Measurements from ENCODE around the gene OR4M1.
"Not testable (repeated sequence)": the region's sequence is repeated elsewhere in the genome, so short reads cannot be mapped to it uniquely, and the experiment has no call there.

The OR4M1 gene

GRCh38 chr14:19775587-19775986 is 2.3 kb downstream of the OR4M1 start:
- DNase-seq (ENCODE audit: low read depth in 2 of 2) = no peak
- no peak overlapping the region for H3K4me3 ChIP-seq (replicated peaks in 1 of 2; ENCODE audit: low read depth in 2 of 2, low read length in 2 of 2)
- TF ChIP-seq CTCF (IDR thresholded peaks at IDR 0.05; ENCODE audit: low read depth, low read length) = no peak

GRCh38 chr14:19785848-19786247 is 12.5 kb downstream of the OR4M1 start:
- H3K4me3 ChIP-seq (replicated peaks in 1 of 2; ENCODE audit: low read depth in 2 of 2, low read length in 2 of 2); DNase-seq (ENCODE audit: low read depth in 2 of 2): not testable (repeated sequence)

GRCh38 chr14:19787318-19787717 is 14.0 kb downstream of the OR4M1 start:
- not testable (repeated sequence) for H3K4me3 ChIP-seq (replicated peaks in 1 of 2; ENCODE audit: low read depth in 2 of 2, low read length in 2 of 2); DNase-seq (ENCODE audit: low read depth in 2 of 2)

GRCh38 chr14:19788150-19788549 is 14.8 kb downstream of the OR4M1 start:
- not testable (repeated sequence) for H3K4me3 ChIP-seq (replicated peaks in 1 of 2; ENCODE audit: low read depth in 2 of 2, low read length in 2 of 2)

GRCh38 chr14:19796520-19797108 is 23.3 kb downstream of the OR4M1 start:
- H3K4me3 ChIP-seq (replicated peaks in 1 of 2; ENCODE audit: low read depth in 2 of 2, low read length in 2 of 2); DNase-seq (ENCODE audit: low read depth in 2 of 2): not testable (repeated sequence)

More at GRCh38 chr14:19788150-19788549, 14.8 kb downstream of the OR4M1 start:
- not testable (repeated sequence) for DNase-seq (ENCODE audit: low read depth in 2 of 2)

GRCh38 chr14:19799880-19800279 is 26.6 kb downstream of the OR4M1 start:
- no peak for TF ChIP-seq CTCF (IDR thresholded peaks at IDR 0.05; ENCODE audit: low read depth, low read length)
- no peak overlapping the region for H3K4me3 ChIP-seq (replicated peaks in 1 of 2; ENCODE audit: low read depth in 2 of 2, low read length in 2 of 2)
- no peak for DNase-seq (ENCODE audit: low read depth in 2 of 2)

- DNase-seq (ENCODE audit: low read depth in 2 of 2) = no peak
- H3K4me3 ChIP-seq (replicated peaks in 1 of 2; ENCODE audit: low read depth in 2 of 2, low read length in 2 of 2) = no peak overlapping the region
- TF ChIP-seq CTCF (IDR thresholded peaks at IDR 0.05; ENCODE audit: low read depth, low read length) = no peak
These were observed 27.2 kb downstream of the OR4M1 start for GRCh38 chr14:19800282-19801117.

GRCh38 chr14:19801118-19801464 is 27.8 kb downstream of the OR4M1 start:
- TF ChIP-seq CTCF (IDR thresholded peaks at IDR 0.05; ENCODE audit: low read depth, low read length) = no peak
- no peak overlapping the region for H3K4me3 ChIP-seq (replicated peaks in 1 of 2; ENCODE audit: low read depth in 2 of 2, low read length in 2 of 2)

GRCh38 chr14:19803470-19803869 is 30.2 kb downstream of the OR4M1 start, which contains the start of gene OR4N2:
TSS of gene OR4N2 (plus strand) at chr14:19803770. CDS start at chr14:19827449, 23,679 bp downstream.
- DNase-seq (ENCODE audit: low read depth in 2 of 2); H3K4me3 ChIP-seq (replicated peaks in 1 of 2; ENCODE audit: low read depth in 2 of 2, low read length in 2 of 2): not testable (repeated sequence)

More at GRCh38 chr14:19801118-19801464, 27.8 kb downstream of the OR4M1 start:
- no peak for DNase-seq (ENCODE audit: low read depth in 2 of 2)

- not testable (repeated sequence) for H3K4me3 ChIP-seq (replicated peaks in 1 of 2; ENCODE audit: low read depth in 2 of 2, low read length in 2 of 2); DNase-seq (ENCODE audit: low read depth in 2 of 2)
These were observed 40.0 kb downstream of the OR4M1 start for GRCh38 chr14:19813171-19813920.

GRCh38 chr14:19819879-19820278 is 46.6 kb downstream of the OR4M1 start:
- not testable (repeated sequence) for DNase-seq (ENCODE audit: low read depth in 2 of 2); H3K4me3 ChIP-seq (replicated peaks in 1 of 2; ENCODE audit: low read depth in 2 of 2, low read length in 2 of 2)

GRCh38 chr14:19821016-19821415 is 47.7 kb downstream of the OR4M1 start:
- H3K4me3 ChIP-seq (replicated peaks in 1 of 2; ENCODE audit: low read depth in 2 of 2, low read length in 2 of 2); DNase-seq (ENCODE audit: low read depth in 2 of 2): not testable (repeated sequence)

All from cardiac fibroblast (primary cell).